ENCODE data around the gene GAS2L1.

Gene GAS2L1

DNA sequence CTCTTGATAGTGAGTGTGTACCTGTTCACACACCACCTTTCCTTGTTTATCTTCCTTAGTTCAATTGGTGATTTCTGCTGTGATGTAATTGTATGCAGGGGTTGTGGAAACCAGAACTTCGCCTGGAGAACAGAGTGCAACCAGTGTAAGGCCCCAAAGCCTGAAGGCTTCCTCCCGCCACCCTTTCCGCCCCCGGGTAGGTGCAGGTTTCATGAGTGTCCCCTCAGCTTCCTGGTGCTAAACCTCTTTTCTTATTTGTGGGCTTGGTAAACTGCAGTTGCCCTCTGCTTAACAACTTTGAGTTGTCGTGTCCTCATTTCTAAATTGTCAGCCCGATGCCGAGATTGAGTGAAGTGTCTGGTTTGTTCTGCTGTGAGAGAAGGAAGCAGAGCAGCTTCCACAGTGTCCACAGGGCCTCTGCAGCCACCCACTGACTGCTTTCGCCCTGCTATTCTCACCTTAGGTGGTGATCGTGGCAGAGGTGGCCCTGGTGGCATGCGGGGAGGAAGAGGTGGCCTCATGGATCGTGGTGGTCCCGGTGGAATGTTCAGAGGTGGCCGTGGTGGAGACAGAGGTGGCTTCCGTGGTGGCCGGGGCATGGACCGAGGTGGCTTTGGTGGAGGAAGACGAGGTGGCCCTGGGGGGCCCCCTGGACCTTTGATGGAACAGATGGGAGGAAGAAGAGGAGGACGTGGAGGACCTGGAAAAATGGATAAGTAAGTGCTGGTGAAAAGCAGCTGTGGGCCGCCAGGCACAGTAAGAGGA lies 7.1 kb upstream of the GAS2L1 start:
- Mint-ChIP-seq H3K27me3 (no peaks in the 10 kb centered on the region), H3K4me3 (no peak overlapping the region), H3K9me3 (ENCODE audit: low read depth) (no peaks in the 10 kb centered on the region)

DNA sequence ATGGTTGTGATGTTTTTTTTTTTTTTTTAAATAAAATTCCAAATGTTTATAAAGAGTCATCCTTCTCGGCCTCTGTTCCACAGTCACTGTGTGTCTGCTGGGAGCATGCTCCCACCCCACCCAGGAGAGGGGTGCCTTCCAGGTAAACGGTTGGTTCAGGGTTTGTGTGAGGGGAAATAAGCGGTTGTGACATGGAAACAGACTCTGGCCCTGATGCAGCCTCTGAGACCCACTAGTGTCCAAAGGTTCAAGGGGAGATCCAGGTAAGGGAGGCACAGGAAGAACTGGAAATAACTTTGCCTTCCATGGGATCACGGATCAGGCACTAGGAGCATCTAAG lies 6.0 kb upstream of the GAS2L1 start:
- H3K27ac Mint-ChIP-seq = no peak overlapping the region
- peaks cover 2% of the 10 kb centered on the region for H3K4me1 Mint-ChIP-seq (ENCODE audit: low read depth)
- H3K4me3 Mint-ChIP-seq = no peak overlapping the region
- peaks cover 7% of the 10 kb centered on the region for H3K36me3 Mint-ChIP-seq
- H3K9me3 Mint-ChIP-seq (ENCODE audit: low read depth) = no peaks in the 10 kb centered on the region
- H3K27me3 Mint-ChIP-seq = peaks cover 2% of the 10 kb centered on the region

More for the DNA sequence above, 7.1 kb upstream of the GAS2L1 start:
- Mint-ChIP-seq H3K36me3 (peaks cover 7% of the 10 kb centered on the region), H3K27ac (no peak overlapping the region), H3K4me1 (ENCODE audit: low read depth) (peaks cover 2% of the 10 kb centered on the region)

DNA sequence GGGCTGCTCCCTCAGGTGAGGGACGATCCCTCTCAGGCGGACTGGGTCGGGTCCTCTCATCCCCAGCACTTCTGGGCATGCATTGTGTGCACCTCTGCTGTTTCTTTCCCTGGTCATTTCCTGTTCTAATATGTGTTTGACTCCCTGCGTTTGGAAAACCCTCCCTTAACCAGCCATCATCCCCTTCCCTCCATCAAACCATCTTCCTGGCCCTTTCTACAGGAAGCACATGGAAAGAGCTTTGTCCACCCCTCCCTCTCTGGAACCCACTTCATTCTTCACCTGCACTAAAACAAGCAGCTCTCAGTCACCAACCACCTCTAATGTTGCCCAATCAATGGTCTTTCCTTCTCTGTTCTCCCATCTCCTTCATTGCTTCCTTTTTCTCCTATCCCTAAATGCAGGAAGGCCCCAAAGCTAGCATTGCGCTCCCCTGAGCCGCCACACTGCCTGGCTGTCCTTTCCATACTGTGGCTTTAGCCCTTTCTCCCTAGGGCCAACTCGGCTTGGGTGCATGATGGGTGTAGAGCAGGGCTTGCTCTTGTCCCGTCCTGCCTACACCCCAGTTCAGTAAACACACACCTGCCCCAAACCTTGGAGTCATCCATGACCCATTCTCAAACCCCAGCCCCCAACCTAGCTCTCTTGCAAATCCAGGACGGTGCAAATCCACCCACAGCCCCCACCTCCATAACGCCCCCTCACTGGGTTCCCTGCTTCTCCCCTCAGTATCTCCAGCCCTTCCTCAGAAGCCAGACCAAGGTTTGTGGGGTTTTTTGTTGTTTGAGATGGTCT lies 5.4 kb upstream of the GAS2L1 start:
- H3K4me3 Mint-ChIP-seq = no peak overlapping the region
- H3K9me3 Mint-ChIP-seq (ENCODE audit: low read depth) = no peaks in the 10 kb centered on the region
- H3K36me3 Mint-ChIP-seq = peaks cover 7% of the 10 kb centered on the region
- H3K4me1 Mint-ChIP-seq (ENCODE audit: low read depth) = peaks cover 5% of the 10 kb centered on the region
- H3K27me3 Mint-ChIP-seq = peaks cover 2% of the 10 kb centered on the region
- peak overlapping the region; percentile 0 for H3K27ac Mint-ChIP-seq

DNA sequence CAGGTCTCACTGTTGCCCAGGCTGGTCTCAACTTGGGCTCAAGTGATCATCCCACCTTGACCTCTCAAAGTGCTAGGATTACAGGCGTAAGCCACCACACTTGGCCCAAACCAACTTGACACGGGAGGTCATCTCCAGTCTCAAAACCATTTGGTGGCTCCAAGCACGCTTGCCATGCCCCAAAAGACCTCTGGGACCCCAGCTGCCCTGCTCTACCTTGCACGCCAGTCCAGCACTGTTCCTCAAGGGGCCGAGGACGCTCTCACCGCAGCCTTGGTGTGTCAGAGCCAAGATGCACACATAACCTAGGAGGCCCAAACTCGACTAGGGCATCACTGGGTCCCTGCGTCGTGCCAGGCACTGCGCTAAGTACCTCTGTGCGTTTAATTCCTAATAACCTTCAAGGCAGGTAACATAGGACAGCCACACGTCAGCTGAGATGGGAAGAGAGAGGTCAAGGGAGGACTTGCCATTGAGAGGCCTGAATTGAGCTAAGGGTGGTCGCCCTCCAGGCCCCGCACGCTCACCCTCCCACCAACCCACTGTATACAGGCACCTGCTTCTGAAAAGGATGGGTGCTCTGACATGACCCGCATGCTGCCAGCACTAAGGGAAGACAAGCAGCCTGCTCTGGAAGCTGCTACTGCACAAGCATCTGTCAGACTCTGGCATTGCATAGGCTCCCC lies 4.6 kb upstream of the GAS2L1 start:
- Mint-ChIP-seq H3K4me3 (no peak overlapping the region), H3K27me3 (peaks cover 2% of the 10 kb centered on the region), H3K9me3 (ENCODE audit: low read depth) (no peaks in the 10 kb centered on the region), H3K4me1 (ENCODE audit: low read depth) (peaks cover 9% of the 10 kb centered on the region), H3K27ac (no peak overlapping the region), H3K36me3 (peaks cover 7% of the 10 kb centered on the region)

DNA sequence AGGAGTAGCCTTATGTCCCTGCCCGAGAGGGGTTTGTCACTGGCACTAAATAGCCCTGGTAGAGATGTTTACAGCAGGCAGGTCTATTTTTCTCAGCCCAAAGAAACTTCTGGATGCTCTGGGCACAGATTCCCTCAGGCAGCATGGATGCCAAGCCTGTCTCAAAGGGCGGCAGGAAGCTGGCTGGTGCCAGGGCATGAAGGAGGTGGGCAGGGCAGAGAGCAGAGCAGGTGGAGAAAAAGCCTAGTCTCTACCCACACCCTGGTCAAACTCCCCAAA lies 4.1 kb upstream of the GAS2L1 start:
- Mint-ChIP-seq H3K36me3 (peaks cover 7% of the 10 kb centered on the region), H3K27me3 (peaks cover 2% of the 10 kb centered on the region), H3K4me3 (no peak overlapping the region), H3K9me3 (ENCODE audit: low read depth) (no peaks in the 10 kb centered on the region), H3K27ac (no peak overlapping the region), H3K4me1 (ENCODE audit: low read depth) (peaks cover 9% of the 10 kb centered on the region)

DNA sequence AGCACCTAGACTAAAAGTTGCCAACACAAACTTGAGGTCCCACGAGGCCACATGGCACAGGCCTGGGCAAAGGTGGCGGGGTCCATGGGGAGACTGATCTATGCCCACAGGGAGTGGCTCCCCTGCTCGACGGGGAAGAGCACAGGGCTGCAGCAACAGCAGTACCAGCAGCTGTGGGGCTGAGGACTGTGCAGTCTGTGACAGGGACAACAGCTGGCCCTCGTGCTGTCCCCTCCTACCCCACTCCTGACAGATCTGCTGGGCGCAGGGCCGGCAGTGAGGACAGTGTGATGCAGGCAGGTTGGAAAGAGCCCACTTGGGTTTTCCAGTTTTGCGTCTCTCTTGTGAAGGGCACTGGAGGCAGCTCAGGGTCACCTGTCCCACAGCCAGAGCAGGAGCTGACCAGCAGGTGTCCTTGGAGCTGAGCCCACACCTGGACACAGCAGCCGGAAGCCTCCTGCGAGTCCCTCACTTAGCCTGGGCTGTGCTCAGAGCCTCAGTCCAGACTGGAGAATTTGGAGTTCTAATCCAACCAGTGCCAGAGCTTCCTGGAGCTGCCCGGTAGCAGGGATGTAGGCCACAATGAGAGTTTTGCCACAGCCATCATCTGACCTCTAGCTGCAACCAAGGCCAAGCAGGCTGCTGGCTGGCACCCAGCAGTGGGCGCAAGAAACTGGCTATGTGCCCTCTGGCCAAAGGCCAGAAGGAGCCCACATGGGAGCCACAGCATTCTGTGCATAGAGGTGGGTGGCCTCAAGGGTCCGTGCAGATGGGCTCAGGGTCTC lies 3.6 kb upstream of the GAS2L1 start:
- H3K4me1 Mint-ChIP-seq (ENCODE audit: low read depth) = peaks cover 10% of the 10 kb centered on the region
- no peak overlapping the region for H3K27ac Mint-ChIP-seq
- H3K36me3 Mint-ChIP-seq = peaks cover 2% of the 10 kb centered on the region
- no peak overlapping the region for H3K4me3 Mint-ChIP-seq
- no peaks in the 10 kb centered on the region for H3K9me3 Mint-ChIP-seq (ENCODE audit: low read depth)
- peaks cover 2% of the 10 kb centered on the region for H3K27me3 Mint-ChIP-seq

DNA sequence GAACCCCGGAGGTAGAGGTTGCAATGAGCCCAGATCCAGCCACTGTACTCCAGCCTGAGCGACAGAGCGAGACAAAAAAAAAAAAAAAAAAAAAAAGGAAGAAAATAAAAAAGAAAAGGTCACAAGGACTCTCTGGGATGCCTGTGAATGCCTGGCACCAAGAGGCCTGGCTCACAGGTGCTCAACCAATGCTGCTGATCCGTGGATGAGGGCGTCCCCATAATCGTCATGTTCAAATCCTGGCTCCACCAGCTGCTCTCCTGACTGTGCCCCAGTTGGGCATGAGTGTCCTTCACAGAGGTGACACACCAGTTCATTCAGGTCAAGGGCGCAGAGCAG lies 645 bp upstream of the GAS2L1 start:
- Mint-ChIP-seq H3K36me3 (peaks cover 2% of the 10 kb centered on the region), H3K27me3 (peaks cover 2% of the 10 kb centered on the region), H3K4me1 (ENCODE audit: low read depth) (peaks cover 19% of the 10 kb centered on the region), H3K4me3 (peak overlapping the region; percentile 75), H3K9me3 (ENCODE audit: low read depth) (no peaks in the 10 kb centered on the region), H3K27ac (no peak overlapping the region)

DNA sequence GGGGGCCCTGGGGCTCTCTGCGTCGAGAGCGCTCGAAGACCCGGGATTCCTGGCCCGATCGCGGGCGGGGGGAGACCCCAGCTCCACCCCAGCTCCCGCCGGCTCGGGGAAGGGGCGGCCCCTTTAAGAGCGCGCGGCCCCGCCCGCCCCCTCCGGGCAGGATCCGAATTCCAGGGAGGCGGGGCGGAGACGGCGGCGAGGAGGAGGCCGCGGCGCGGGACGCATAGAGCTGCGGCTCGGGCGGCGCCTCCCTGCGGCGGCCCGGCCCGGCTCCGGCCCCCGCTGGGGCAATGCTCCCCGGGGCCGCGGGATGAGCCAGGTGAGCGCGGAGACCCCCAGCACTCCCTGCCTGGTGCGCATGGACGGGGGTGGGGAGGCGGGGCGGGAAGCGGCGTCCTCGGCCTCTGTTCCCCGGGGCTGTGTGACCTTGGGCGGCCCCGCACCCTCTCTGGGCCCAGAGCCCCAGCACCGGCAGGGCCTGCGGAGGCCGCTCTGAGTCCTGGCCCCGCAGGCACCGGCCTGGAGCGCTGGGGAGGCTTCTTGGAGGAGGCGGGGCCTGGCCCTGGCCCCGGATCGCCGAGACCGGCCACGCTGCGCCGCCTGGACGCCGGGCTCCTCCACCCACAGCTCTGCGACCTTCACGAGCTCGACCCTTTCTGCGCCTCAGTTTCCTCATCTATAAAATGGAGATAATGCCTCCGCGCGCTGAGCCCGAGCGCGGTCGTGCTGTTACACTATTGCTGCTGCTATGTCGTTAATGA lies 565 bp downstream of the GAS2L1 start:
- Mint-ChIP-seq H3K27me3 (peaks cover 3% of the 10 kb centered on the region), H3K4me1 (ENCODE audit: low read depth) (peaks cover 21% of the 10 kb centered on the region), H3K4me3 (peak overlapping the region; percentile 84), H3K36me3 (no peaks in the 10 kb centered on the region), H3K27ac (no peak overlapping the region), H3K9me3 (ENCODE audit: low read depth) (no peaks in the 10 kb centered on the region)

DNA sequence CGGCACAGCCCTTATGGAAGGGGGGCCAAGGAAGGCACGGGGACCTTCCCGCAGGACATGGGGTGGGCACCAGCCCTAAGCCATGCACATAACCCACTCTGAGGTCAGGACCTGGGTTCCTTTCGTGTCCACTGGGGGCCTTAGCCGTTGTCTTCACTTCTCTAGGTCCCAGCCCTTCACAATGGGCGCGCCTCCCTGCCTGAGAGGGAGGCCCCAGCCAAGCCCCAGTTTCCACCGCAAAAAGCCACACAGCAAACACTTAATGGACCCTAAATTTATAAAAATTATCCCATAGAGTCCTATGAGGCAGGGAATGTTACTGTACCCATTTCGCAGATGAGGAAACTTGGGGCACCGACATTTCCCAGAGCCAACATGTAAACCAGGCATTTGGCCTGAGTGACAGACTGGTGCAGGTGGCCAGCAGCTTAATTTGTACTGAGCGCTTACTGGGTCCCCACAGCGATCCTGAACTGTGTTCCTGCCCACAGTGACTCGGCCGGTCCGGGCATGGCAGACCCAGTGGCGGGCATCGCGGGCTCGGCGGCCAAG lies 1.2 kb downstream of the GAS2L1 start:
- Mint-ChIP-seq H3K36me3 (no peaks in the 10 kb centered on the region), H3K4me1 (ENCODE audit: low read depth) (peaks cover 21% of the 10 kb centered on the region), H3K27ac (no peak overlapping the region), H3K9me3 (ENCODE audit: low read depth) (no peaks in the 10 kb centered on the region), H3K27me3 (peaks cover 6% of the 10 kb centered on the region), H3K4me3 (peak overlapping the region; percentile 84)

DNA sequence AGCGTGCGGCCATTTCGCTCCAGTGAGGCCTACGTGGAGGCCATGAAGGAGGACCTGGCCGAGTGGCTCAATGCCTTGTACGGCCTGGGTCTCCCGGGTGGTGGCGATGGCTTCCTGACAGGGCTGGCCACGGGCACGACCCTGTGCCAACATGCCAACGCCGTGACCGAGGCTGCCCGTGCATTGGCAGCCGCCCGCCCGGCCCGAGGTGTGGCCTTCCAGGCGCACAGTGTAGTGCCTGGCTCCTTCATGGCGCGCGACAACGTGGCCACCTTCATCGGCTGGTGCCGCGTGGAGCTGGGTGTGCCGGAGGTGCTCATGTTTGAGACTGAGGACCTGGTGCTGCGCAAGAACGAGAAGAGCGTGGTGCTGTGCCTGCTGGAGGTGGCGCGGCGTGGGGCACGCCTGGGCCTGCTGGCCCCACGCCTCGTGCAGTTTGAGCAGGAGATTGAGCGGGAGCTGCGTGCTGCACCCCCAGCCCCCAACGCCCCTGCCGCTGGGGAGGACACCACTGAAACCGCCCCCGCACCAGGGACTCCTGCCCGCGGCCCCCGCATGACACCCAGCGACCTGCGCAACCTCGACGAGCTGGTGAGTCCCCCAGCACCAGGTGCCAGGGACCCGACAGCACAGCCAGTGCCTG lies 1.8 kb downstream of the GAS2L1 start:
- H3K36me3 Mint-ChIP-seq = no peaks in the 10 kb centered on the region
- peaks cover 21% of the 10 kb centered on the region for H3K4me1 Mint-ChIP-seq (ENCODE audit: low read depth)
- no peak overlapping the region for H3K27ac Mint-ChIP-seq
- H3K4me3 Mint-ChIP-seq = peak overlapping the region; percentile 20
- H3K9me3 Mint-ChIP-seq (ENCODE audit: low read depth) = no peaks in the 10 kb centered on the region
- peaks cover 12% of the 10 kb centered on the region for H3K27me3 Mint-ChIP-seq

DNA sequence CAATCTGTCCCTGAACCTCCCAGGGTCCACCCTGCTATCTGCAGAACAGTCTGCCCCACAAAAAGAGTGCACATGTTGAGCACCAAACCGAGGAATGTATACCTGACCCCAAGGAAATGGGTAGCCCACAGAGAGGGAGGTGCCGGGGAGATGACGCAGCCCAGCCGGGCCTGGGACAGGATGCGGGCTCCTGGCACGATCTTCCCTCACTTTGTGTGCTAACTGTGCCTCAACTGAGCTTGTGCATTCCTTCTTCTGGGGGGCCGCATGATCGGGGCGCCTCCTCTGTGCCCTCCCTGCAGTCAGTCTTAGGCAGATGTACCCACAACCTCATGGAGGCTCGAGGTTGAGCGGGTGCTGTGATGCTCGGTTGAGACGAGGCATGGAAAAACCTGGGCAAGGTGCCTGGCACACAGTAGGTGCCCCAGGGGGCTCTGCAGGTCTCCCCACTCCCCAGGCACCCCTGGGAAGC lies 2.4 kb downstream of the GAS2L1 start:
- Mint-ChIP-seq H3K36me3 (no peaks in the 10 kb centered on the region), H3K27ac (no peak overlapping the region), H3K4me1 (ENCODE audit: low read depth) (peaks cover 24% of the 10 kb centered on the region), H3K4me3 (peak overlapping the region; percentile 20), H3K27me3 (peaks cover 15% of the 10 kb centered on the region), H3K9me3 (ENCODE audit: low read depth) (no peaks in the 10 kb centered on the region)

DNA sequence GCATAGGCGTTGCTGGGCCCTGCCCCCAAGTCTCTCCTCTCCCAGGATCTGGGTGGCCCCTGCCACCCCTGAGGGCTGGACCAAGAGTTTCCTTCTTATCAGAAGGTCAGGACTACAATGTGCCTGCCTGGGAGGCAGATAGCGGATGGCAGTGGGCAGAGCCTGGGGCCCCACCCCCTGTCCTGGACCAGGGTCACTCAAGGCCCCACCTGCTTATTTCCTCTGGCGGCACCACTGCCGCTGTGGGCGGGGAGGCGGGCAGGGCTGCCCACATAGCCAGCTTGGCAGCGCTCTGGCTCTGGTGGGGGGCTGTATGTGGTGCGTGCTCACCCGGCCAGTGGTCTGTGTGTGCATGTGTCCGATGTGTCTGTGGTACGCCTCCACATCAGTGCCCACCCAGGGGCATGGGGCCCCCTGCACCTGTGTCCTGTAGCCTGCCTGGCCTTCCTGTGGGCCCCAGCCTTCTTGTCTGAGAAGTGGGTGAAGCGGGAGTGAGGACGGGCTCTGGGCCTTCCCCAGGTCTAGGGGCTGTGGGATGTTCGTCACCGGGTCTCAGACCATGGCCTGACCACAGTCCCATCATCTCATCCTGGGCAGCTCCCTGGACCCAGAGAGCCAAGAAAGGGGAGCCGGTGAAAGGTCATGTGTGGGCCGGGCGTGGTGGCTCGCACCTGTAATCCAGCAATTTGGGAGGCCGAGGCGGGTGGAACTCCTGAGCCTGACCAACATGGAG lies 3.0 kb downstream of the GAS2L1 start:
- no peak overlapping the region for H3K4me3 Mint-ChIP-seq
- H3K4me1 Mint-ChIP-seq (ENCODE audit: low read depth) = peaks cover 30% of the 10 kb centered on the region
- no peak overlapping the region for H3K27ac Mint-ChIP-seq
- H3K27me3 Mint-ChIP-seq = peaks cover 20% of the 10 kb centered on the region
- no peaks in the 10 kb centered on the region for H3K36me3 Mint-ChIP-seq
- H3K9me3 Mint-ChIP-seq (ENCODE audit: low read depth) = no peaks in the 10 kb centered on the region

Data from activated naive CD8-positive, alpha-beta T cell (primary cell).